Adrenal gland (tissue), 5 donors: Measurements from ENCODE around the gene SLC7A9.

Experiments used
- POLR2A ChIP-seq, 2 donors: fragments of 450-650 bp; IDR thresholded peaks; one replicate each; pipeline ENCODE4 v1.6.1; 2017; ENCODE audit warnings: antibody characterized with exemption in 2 of 2, mild to moderate bottlenecking in 2 of 2, moderate library complexity in 1 of 2
- TF ChIP-seq, protein P1 (sequence below), 6 experiments: fragments of 450-650 bp in 4 of 6; fragments of 200-600 bp in 2 of 6; sonication (generic) in 1 of 6; IDR thresholded peaks; 1 replicate in 5 of 6; 2 replicates in 1 of 6; pipeline versions ENCODE4 v1.5.1 to v1.8.0; 2016 to 2021; ENCODE audit warnings: antibody characterized with exemption in 6 of 6, mild to moderate bottlenecking in 2 of 6, moderate library complexity in 1 of 6
- donor health status: DM: no; HTN: no; CAD: no.

DNA sequence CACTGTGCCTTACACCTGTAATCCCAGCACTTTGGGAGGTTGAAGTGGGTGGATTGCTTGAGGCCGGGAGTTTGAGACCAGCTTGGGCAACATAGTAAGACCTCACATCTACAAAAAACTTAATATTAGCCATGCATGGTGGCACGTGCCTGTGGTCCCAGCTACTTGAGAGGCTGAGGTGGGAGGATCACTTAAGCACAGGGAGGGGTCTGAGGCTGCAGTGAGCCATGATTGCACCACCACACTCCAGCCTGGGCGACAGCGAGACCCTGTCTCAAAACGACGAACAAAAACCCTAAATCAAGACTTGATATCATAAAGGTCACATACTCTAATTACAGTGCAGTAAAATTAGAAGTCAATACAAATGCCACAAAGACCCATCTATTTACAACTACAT lies 17.4 kb downstream of the SLC7A9 start:
- TF ChIP-seq, protein P1, sequence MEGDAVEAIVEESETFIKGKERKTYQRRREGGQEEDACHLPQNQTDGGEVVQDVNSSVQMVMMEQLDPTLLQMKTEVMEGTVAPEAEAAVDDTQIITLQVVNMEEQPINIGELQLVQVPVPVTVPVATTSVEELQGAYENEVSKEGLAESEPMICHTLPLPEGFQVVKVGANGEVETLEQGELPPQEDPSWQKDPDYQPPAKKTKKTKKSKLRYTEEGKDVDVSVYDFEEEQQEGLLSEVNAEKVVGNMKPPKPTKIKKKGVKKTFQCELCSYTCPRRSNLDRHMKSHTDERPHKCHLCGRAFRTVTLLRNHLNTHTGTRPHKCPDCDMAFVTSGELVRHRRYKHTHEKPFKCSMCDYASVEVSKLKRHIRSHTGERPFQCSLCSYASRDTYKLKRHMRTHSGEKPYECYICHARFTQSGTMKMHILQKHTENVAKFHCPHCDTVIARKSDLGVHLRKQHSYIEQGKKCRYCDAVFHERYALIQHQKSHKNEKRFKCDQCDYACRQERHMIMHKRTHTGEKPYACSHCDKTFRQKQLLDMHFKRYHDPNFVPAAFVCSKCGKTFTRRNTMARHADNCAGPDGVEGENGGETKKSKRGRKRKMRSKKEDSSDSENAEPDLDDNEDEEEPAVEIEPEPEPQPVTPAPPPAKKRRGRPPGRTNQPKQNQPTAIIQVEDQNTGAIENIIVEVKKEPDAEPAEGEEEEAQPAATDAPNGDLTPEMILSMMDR (IDR thresholded peaks at IDR 0.05) = no peak
- no peak for TF ChIP-seq POLR2A (IDR thresholded peaks at IDR 0.05)
